NCI-H2029 treated with DMSO at 0.1 percent for 48 hours (cell line): ENCODE measurements around the gene PLAAT3.
"Not testable (repeated sequence)": the region's sequence is repeated elsewhere in the genome, so short reads cannot be mapped to it uniquely, and the experiment has no call there.

Source experiments
- DNase-seq: peaks from one replicate; lab custom pipeline; 2025; lab: John Stamatoyannopoulos, UW

PLAAT3 gene

GRCh38 chr11:63608353-63609345 lies 5.6 kb downstream of the PLAAT3 start:
- no peak for DNase-seq

- no peak for DNase-seq
Measured at GRCh38 chr11:63603180-63603518, 11.1 kb downstream of the PLAAT3 start.

- not testable (repeated sequence) for DNase-seq
Measured at GRCh38 chr11:63602290-63603179, 11.7 kb downstream of the PLAAT3 start.

GRCh38 chr11:63599211-63600122 lies 14.8 kb downstream of the PLAAT3 start:
- DNase-seq = no peak

- DNase-seq = no peak
Measured at GRCh38 chr11:63598556-63598955, 15.7 kb downstream of the PLAAT3 start.

- no peak for DNase-seq
Measured at GRCh38 chr11:63595296-63595695, 18.9 kb downstream of the PLAAT3 start.

- no peak for DNase-seq
Measured at GRCh38 chr11:63592975-63593395, 21.2 kb downstream of the PLAAT3 start.

GRCh38 chr11:63590024-63590788 lies 24.0 kb downstream of the PLAAT3 start:
- no peak for DNase-seq

- no peak for DNase-seq
Measured at GRCh38 chr11:63589000-63589399, 25.2 kb downstream of the PLAAT3 start.

GRCh38 chr11:63586451-63587166 lies 27.6 kb downstream of the PLAAT3 start:
- DNase-seq = no peak

GRCh38 chr11:63583357-63583677 lies 30.9 kb downstream of the PLAAT3 start:
- DNase-seq = no peak

GRCh38 chr11:63581224-63581623 lies 33.0 kb downstream of the PLAAT3 start:
- not testable (repeated sequence) for DNase-seq

- not testable (repeated sequence) for DNase-seq
Measured at GRCh38 chr11:63578882-63579281, 35.4 kb downstream of the PLAAT3 start.

GRCh38 chr11:63574856-63575602 lies 39.2 kb downstream of the PLAAT3 start:
- DNase-seq = no peak

GRCh38 chr11:63573881-63574855 lies 40.1 kb downstream of the PLAAT3 start:
- peak; percentile 86 for DNase-seq

GRCh38 chr11:63572026-63572688 lies 42.1 kb downstream of the PLAAT3 start:
- no peak for DNase-seq

- DNase-seq = no peak
Measured at GRCh38 chr11:63569570-63569969, 44.7 kb downstream of the PLAAT3 start.
